Vagina (tissue), 2 donors: ENCODE results near the gene FMN2.

Experiments
- POLR2A ChIP-seq, 2 donors: fragments of 450-650 bp; IDR thresholded peaks; one replicate each; pipeline ENCODE4 v1.6.1; 2017; ENCODE audit warnings: antibody characterized with exemption in 2 of 2, mild to moderate bottlenecking in 2 of 2, moderate library complexity in 2 of 2
- TF ChIP-seq, protein P1 (sequence below), 3 experiments: fragments of 450-650 bp in 2 of 3; fragments of 200-600 bp in 1 of 3; sonication (generic) in 1 of 3; IDR thresholded peaks; one replicate each; pipeline ENCODE4 v1.5.1; 2017 to 2019; ENCODE audit warnings: antibody characterized with exemption in 3 of 3, mild to moderate bottlenecking in 2 of 3, moderate library complexity in 2 of 3

GRCh38 chr1:240207073-240207709 is 115.5 kb downstream of the FMN2 start:
- TF ChIP-seq, protein P1, sequence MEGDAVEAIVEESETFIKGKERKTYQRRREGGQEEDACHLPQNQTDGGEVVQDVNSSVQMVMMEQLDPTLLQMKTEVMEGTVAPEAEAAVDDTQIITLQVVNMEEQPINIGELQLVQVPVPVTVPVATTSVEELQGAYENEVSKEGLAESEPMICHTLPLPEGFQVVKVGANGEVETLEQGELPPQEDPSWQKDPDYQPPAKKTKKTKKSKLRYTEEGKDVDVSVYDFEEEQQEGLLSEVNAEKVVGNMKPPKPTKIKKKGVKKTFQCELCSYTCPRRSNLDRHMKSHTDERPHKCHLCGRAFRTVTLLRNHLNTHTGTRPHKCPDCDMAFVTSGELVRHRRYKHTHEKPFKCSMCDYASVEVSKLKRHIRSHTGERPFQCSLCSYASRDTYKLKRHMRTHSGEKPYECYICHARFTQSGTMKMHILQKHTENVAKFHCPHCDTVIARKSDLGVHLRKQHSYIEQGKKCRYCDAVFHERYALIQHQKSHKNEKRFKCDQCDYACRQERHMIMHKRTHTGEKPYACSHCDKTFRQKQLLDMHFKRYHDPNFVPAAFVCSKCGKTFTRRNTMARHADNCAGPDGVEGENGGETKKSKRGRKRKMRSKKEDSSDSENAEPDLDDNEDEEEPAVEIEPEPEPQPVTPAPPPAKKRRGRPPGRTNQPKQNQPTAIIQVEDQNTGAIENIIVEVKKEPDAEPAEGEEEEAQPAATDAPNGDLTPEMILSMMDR (IDR thresholded peaks at IDR 0.05), result no peak
- TF ChIP-seq POLR2A (IDR thresholded peaks at IDR 0.05), result no peak
